IMR-90 (cell line): ENCODE measurements around the gene RAB9A. TPM values are rescaled to one million over a fixed set of nuclear protein-coding genes. Genes with fewer than 3 reads are reported as not detected.

ENCODE experiments used
- ATAC-seq: fragments of 200-7000 bp; cut with Tn5 transposase; 2 replicates; pipeline ENCODE4 v1.9.1; 2020; ENCODE audit warnings: low read depth, mild to moderate bottlenecking, moderate library complexity
- BruUV-seq: library from RNA; stranded (reverse); fragments of 400-500 nt; replicated peaks from 2 replicates; lab custom pipeline; 2021; lab: Mats Ljungman, UMichigan
- CTCF ChIA-PET: fragments of 300-600 bp; formaldehyde crosslinking; extraction: SDS; loops from one replicate; lab custom pipeline; 2021; ENCODE audit warnings: antibody characterized with exemption; lab: Yijun Ruan, JAX
- POLR2A ChIA-PET: fragments of 300-600 bp; sonication (Branson Sonifier 250); formaldehyde crosslinking; loops from one replicate; lab custom pipeline; 2022; ENCODE audit warnings: antibody characterized with exemption; ENCODE audit not compliant: unreplicated experiment; lab: Charles Lee
- DNase-seq: peaks from one replicate; pipeline ENCODE4 v3.0.0; 2013
- H2AFZ ChIP-seq: replicated peaks from 2 replicates; pipeline ENCODE3; 2013; ENCODE audit warnings: low read length, mild to moderate bottlenecking; ENCODE audit not compliant: poor library complexity
- H2AK5ac ChIP-seq: 2 replicates; pipeline ENCODE4 v1.6.1; 2013; ENCODE audit warnings: low read depth, low read length, inconsistent platforms
- H2AK9ac ChIP-seq: replicated peaks from 2 replicates; pipeline ENCODE3; 2013; ENCODE audit warnings: mild to moderate bottlenecking, low read depth, low read length, moderate library complexity; ENCODE audit not compliant: poor library complexity
- H2BK120ac ChIP-seq: 2 replicates; pipeline ENCODE4 v1.6.1; 2013; ENCODE audit warnings: low read depth, low read length, inconsistent platforms
- H2BK15ac ChIP-seq: 3 replicates; pipeline ENCODE4 v1.6.1; 2013; ENCODE audit warnings: low read depth, low read length, inconsistent platforms
- H2BK20ac ChIP-seq: 2 replicates; pipeline ENCODE4 v1.6.1; 2013; ENCODE audit warnings: low read depth, mild to moderate bottlenecking, inconsistent platforms, low read length, moderate library complexity
- H2BK5ac ChIP-seq: 2 replicates; pipeline ENCODE4 v1.6.1; 2013; ENCODE audit warnings: mild to moderate bottlenecking, low read depth, low read length, inconsistent platforms; ENCODE audit not compliant: poor library complexity, severe bottlenecking
- H3K14ac ChIP-seq: replicated peaks from 2 replicates; pipeline ENCODE4 v1.6.1; 2013; ENCODE audit warnings: low read depth, low read length, inconsistent platforms
- H3K18ac ChIP-seq: 2 replicates; pipeline ENCODE4 v1.6.1; 2013; ENCODE audit warnings: low read depth, low read length, control low read depth
- H3K23ac ChIP-seq: 2 replicates; pipeline ENCODE4 v1.6.1; 2013; ENCODE audit warnings: low read depth, low read length, inconsistent platforms
- H3K27ac ChIP-seq: 2 replicates; pipeline ENCODE4 v1.5.1; 2013; ENCODE audit warnings: mild to moderate bottlenecking, control low read depth, low read length; ENCODE audit not compliant: insufficient read depth
- H3K27me3 ChIP-seq: 2 replicates; pipeline ENCODE4 v1.6.1; 2013; ENCODE audit warnings: low read length; ENCODE audit not compliant: control insufficient read depth, insufficient read depth
- H3K36me3 ChIP-seq: 2 replicates; pipeline ENCODE4 v1.6.1; 2013; ENCODE audit warnings: low read length, mixed read lengths; ENCODE audit not compliant: control insufficient read depth, insufficient read depth
- H3K4ac ChIP-seq: 2 replicates; pipeline ENCODE4 v1.6.1; 2013; ENCODE audit warnings: low read depth, low read length, inconsistent platforms
- H3K4me1 ChIP-seq: 2 replicates; pipeline ENCODE4 v1.6.1; 2013; ENCODE audit warnings: low read length, mixed read lengths; ENCODE audit not compliant: control insufficient read depth, insufficient read depth
- H3K4me2 ChIP-seq: 2 replicates; pipeline ENCODE4 v1.6.1; 2013; ENCODE audit warnings: low read depth, mild to moderate bottlenecking, control low read depth, low read length, moderate library complexity
- H3K4me3 ChIP-seq: 2 replicates; pipeline ENCODE4 v1.5.1; 2013; ENCODE audit warnings: low read depth, mild to moderate bottlenecking, control low read depth, low read length, moderate library complexity; ENCODE audit not compliant: insufficient read depth
- H3K56ac ChIP-seq: 2 replicates; pipeline ENCODE4 v1.6.1; 2013; ENCODE audit warnings: low read length, inconsistent platforms; ENCODE audit not compliant: insufficient read depth; ENCODE audit errors: extremely low read depth
- H3K79me1 ChIP-seq, 2 experiments: 2 replicates each; pipeline ENCODE4 v1.6.1; 2013; ENCODE audit warnings: low read length in 2 of 2, inconsistent platforms in 1 of 2, low read depth in 1 of 2
- H3K9ac ChIP-seq: 2 replicates; pipeline ENCODE4 v1.6.1; 2013; ENCODE audit warnings: low read depth, low read length, control low read depth
- H3K9me1 ChIP-seq: 2 replicates; pipeline ENCODE4 v1.6.1; 2013; ENCODE audit warnings: low read length, inconsistent platforms; ENCODE audit not compliant: insufficient read depth
- H3K9me3 ChIP-seq: 2 replicates; pipeline ENCODE4 v1.6.1; 2013; ENCODE audit warnings: low read length; ENCODE audit not compliant: control insufficient read depth, insufficient read depth
- H4K20me1 ChIP-seq: 2 replicates; pipeline ENCODE4 v1.6.1; 2013; ENCODE audit warnings: low read length, inconsistent platforms; ENCODE audit not compliant: insufficient read depth
- H4K5ac ChIP-seq: 2 replicates; pipeline ENCODE4 v1.6.1; 2013; ENCODE audit warnings: mild to moderate bottlenecking, low read depth, low read length, control low read depth
- H4K8ac ChIP-seq, 2 experiments: 2 replicates each; pipeline ENCODE4 v1.6.1; 2013; ENCODE audit warnings: low read depth in 2 of 2, low read length in 2 of 2, control low read depth in 1 of 2, inconsistent platforms in 1 of 2
- H4K91ac ChIP-seq: 2 replicates; pipeline ENCODE4 v1.6.1; 2013; ENCODE audit warnings: low read depth, low read length, inconsistent platforms; ENCODE audit not compliant: insufficient read depth
- MXI1 ChIP-seq: IDR thresholded peaks from 2 replicates; pipeline ENCODE4 v1.6.1; 2012; ENCODE audit warnings: low read depth, mild to moderate bottlenecking, low read length, moderate library complexity, borderline replicate concordance
- RCOR1 ChIP-seq: IDR thresholded peaks from 2 replicates; pipeline ENCODE4 v1.6.1; 2012; ENCODE audit warnings: mild to moderate bottlenecking, low read length, improper control_type of control experiment; ENCODE audit not compliant: insufficient replicate concordance
- WGBS, 2 experiments: methylation state at CpG; one replicate each; pipeline versions ENCODE4 v1.1.5 to v1.1.7; 2013; ENCODE audit warnings: missing lambda C conversion rate in 2 of 2; ENCODE audit not compliant: insufficient read length in 1 of 2; ENCODE audit errors: extremely low coverage in 2 of 2; 5-methylcytosine and 5-hydroxymethylcytosine counted together
- dilution Hi-C: fragments of 300-500 bp; cut with HindIII; formaldehyde crosslinking; loops from one replicate; pipeline ENCODE4 v1.14.3; 2018; ENCODE audit warnings: low sequenced_read_pairs; ENCODE audit not compliant: unreplicated experiment
- in situ Hi-C: fragments of 300-500 bp; cut with MboI; formaldehyde crosslinking; loops from 3 replicates; pipeline ENCODE4 v1.14.3; 2019; ENCODE audit warnings: low sequenced_read_pairs, inconsistent platforms, mixed read lengths
- intact Hi-C: fragments of 100-400 bp; cut with micrococcal nuclease; formaldehyde crosslinking; loops from 2 replicates; pipeline ENCODE4 v1.10.0; 2022
- polyA plus RNA-seq, 3 experiments: library from polyadenylated mRNA; depleted of rRNA; stranded (reverse); fragments of >200 nt; gene quantifications; 2 replicates each; pipeline ENCODE4 v1.2.3, GENCODE V29; 2012; ENCODE audit warnings: low replicate concordance in 1 of 3
- total RNA-seq: library from RNA; depleted of rRNA; stranded (reverse); fragments of >200 nt; gene quantifications from 2 replicates; pipeline ENCODE4 v1.2.3, GENCODE V29; 2012

The RAB9A gene
- total and polyA plus RNA-seq, 2 of the 4 experiments (the other 2 are of a cell fraction), result 15.8 to 22.3 TPM

- no TSS peak for BruUV-seq
- no CpG with 5 or more reads among the region's 7 CpGs for WGBS, 2 experiments
- TF ChIP-seq MXI1, result no peak
- no peak for TF ChIP-seq RCOR1
- peak overlapping the region; percentile 46; the same call in 1 of the 2 replicates for H3K4ac ChIP-seq
- H3K27me3 ChIP-seq, result no peaks in the 10 kb centered on the region
- no peak overlapping the region for H2AFZ ChIP-seq
- H3K4me3 ChIP-seq, result no peak overlapping the region
- intact Hi-C loops (no loop called here), in situ Hi-C loops (no loop called here), dilution Hi-C loops (no loop called here)
- no peak overlapping the region for H3K4me2 ChIP-seq
- POLR2A ChIA-PET, result no interaction called here
- 0 out of 2 replicates have a peak overlapping the region, but pooled peaks have one; percentile 25 for H3K14ac ChIP-seq
- peak overlapping the region; percentile 59; the same call in 1 of the 2 replicates for H3K9ac ChIP-seq
- no peak overlapping the region for H2BK20ac ChIP-seq
- peak overlapping the region; percentile 78 for H3K27ac ChIP-seq
- peak overlapping the region; percentile 45; the same call in 1 of the 2 replicates for H2BK120ac ChIP-seq
- peaks cover 18% of the 10 kb centered on the region for H3K4me1 ChIP-seq
- H3K79me1 ChIP-seq, result peaks cover 21 to 38% of the 10 kb centered on the region in 2 experiments
- peak overlapping the region; percentile 61; the same call in 2 of the 3 replicates for H2BK15ac ChIP-seq
- peak overlapping the region; percentile 60 for H2BK5ac ChIP-seq
- H4K8ac ChIP-seq, result peak overlapping the region; percentile 72 to 90; a peak in 3 of 4 replicates
- peak overlapping the region; percentile 76 for H4K91ac ChIP-seq
- H2AK5ac ChIP-seq, result no peak overlapping the region
- peak overlapping the region; percentile 78 for H4K5ac ChIP-seq
- no peak overlapping the region for H3K23ac ChIP-seq
- no peaks in the 10 kb centered on the region for H3K9me3 ChIP-seq
- DNase-seq, result peak; percentile 53
- H4K20me1 ChIP-seq, result peaks cover 16% of the 10 kb centered on the region
- H3K56ac ChIP-seq, result no peak overlapping the region
- CTCF ChIA-PET, result no interaction called here
- no peak for ATAC-seq
- peak overlapping the region; percentile 60 for H2AK9ac ChIP-seq
- H3K18ac ChIP-seq, result 0 out of 2 replicates have a peak overlapping the region, but pooled peaks have one; percentile 29
- H3K36me3 ChIP-seq, result peaks cover 21% of the 10 kb centered on the region
- peaks cover 16% of the 10 kb centered on the region for H3K9me1 ChIP-seq
Observed at GRCh38 chrX:13717700-13718472, 29.0 kb downstream of the RAB9A start.
